ENCODE data around the gene COX14.

The COX14 gene

DNA sequence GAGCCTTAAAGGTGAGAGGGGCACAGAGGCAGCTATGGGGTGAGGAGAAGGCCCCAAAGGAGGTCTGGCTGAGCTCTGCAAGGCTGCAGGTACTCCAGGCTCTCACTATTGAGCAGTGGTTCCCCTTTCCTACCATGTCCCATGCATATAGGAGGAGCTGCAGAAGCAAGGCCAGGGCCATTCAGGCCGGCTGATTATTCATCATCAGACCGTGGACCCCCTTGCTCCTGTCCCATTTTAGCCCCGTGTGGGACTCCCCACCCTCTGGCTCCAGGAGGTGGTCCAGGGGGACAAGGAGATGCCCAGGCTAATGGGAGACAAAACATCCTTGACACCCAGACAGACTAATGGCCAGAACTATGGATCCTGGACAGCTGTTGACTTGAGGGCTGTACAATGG is 5.1 kb upstream of the COX14 start:
- TF ChIP-seq POLR2A (IDR thresholded peaks at IDR 0.05; ENCODE audit: extremely low read depth, insufficient read length) = no peak
- TF ChIP-seq, protein P1, sequence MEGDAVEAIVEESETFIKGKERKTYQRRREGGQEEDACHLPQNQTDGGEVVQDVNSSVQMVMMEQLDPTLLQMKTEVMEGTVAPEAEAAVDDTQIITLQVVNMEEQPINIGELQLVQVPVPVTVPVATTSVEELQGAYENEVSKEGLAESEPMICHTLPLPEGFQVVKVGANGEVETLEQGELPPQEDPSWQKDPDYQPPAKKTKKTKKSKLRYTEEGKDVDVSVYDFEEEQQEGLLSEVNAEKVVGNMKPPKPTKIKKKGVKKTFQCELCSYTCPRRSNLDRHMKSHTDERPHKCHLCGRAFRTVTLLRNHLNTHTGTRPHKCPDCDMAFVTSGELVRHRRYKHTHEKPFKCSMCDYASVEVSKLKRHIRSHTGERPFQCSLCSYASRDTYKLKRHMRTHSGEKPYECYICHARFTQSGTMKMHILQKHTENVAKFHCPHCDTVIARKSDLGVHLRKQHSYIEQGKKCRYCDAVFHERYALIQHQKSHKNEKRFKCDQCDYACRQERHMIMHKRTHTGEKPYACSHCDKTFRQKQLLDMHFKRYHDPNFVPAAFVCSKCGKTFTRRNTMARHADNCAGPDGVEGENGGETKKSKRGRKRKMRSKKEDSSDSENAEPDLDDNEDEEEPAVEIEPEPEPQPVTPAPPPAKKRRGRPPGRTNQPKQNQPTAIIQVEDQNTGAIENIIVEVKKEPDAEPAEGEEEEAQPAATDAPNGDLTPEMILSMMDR (IDR thresholded peaks at IDR 0.05; ENCODE audit: low read depth, low read length) = no peak
- TF ChIP-seq, protein P2, sequence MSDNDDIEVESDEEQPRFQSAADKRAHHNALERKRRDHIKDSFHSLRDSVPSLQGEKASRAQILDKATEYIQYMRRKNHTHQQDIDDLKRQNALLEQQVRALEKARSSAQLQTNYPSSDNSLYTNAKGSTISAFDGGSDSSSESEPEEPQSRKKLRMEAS (IDR thresholded peaks at IDR 0.05; ENCODE audit: low read depth, low read length) = no peak
- TF ChIP-seq MYC (IDR thresholded peaks at IDR 0.05; ENCODE audit: low read depth, low read length) = no peak
- DNase-seq (ENCODE audit: low read depth) = no peak
- no peak overlapping the region for H3K4me3 ChIP-seq (ENCODE audit: low read depth, low read length)

DNA sequence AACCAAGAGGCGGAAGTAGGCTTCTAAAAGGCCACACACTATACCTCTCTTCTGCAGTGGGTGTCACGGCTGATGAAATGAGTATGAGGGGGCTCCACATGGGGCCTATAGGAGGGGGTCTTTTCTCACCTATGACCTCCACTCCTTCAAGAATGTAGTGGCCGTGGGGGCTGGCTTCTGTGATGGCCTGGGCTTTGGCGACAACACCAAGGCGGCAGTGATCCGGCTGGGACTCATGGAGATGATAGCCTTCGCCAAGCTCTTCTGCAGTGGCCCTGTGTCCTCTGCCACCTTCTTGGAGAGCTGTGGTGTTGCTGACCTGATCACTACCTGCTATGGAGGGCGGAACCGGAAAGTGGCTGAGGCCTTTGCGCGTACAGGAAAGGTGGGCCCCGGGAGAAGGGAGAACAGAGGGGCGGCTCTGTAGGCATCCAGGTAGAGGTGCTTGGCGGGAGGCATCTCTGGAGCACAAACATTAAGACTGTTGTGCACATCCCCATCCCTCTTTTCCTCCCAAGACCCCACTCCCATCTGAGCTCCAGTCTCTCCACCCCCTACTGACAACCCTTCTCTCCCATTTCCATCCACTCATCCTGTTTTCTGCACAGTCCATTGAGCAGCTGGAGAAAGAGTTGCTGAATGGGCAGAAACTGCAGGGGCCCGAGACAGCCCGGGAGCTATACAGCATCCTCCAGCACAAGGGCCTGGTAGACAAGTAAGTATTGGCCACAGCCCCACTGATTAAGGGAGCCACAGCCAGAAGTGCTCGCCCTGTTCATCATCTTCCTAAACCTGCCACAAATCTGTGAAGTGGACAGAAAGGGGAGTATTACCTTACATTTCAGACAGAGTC is 4.4 kb upstream of the COX14 start:
- TF ChIP-seq POLR2A (IDR thresholded peaks at IDR 0.05; ENCODE audit: extremely low read depth, insufficient read length) (no peak), MYC (IDR thresholded peaks at IDR 0.05; ENCODE audit: low read depth, low read length) (no peak)
- TF ChIP-seq, protein P2 (IDR thresholded peaks at IDR 0.05; ENCODE audit: low read depth, low read length) = no peak
- DNase-seq (ENCODE audit: low read depth) = no peak
- no peak overlapping the region for H3K4me3 ChIP-seq (ENCODE audit: low read depth, low read length)

GRCh38 chr12:50109319-50109718 is 2.7 kb upstream of the COX14 start:
- H3K4me3 ChIP-seq (ENCODE audit: low read depth, low read length) = no peak overlapping the region
- TF ChIP-seq, protein P2 (IDR thresholded peaks at IDR 0.05; ENCODE audit: low read depth, low read length) = no peak
- TF ChIP-seq MYC (IDR thresholded peaks at IDR 0.05; ENCODE audit: low read depth, low read length) (no peak), POLR2A (IDR thresholded peaks at IDR 0.05; ENCODE audit: extremely low read depth, insufficient read length) (no peak)
- TF ChIP-seq, protein P1 (IDR thresholded peaks at IDR 0.05; ENCODE audit: low read depth, low read length) = no peak
- DNase-seq (ENCODE audit: low read depth) = no peak

DNA sequence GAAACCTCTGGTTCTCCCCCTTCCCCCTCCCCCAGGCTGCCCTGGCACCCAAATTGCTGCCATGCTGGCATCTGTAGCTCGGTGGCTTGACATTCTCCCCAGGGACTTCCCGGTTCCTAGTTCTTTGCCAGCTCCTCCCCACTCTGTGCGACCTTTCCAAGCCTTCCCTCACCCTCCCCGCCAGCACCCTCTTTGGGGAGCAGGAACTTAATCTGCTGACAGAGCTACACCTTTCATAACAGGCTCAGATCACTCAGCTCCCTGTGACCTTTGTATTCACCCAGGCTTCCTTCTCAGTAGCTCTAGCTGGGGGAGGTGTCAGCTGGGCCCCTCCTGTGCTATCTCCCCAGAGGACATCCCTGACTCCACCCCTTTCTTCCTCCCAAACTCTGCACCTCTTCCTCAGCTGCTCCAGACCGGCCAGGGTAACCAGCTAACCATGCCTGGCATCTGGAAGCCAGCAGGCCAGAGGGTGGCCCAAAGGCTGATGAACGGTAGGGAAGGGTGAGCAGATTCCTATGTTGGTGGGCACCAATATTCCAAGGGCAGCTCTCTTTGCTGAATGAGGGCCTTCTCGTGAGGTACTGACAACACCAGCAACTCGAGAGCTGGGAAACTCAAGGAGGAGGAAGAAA is 1.8 kb upstream of the COX14 start:
- H3K4me3 ChIP-seq (ENCODE audit: low read depth, low read length) = no peak overlapping the region
- DNase-seq (ENCODE audit: low read depth) = peak; percentile 72
- TF ChIP-seq MYC (IDR thresholded peaks at IDR 0.05; ENCODE audit: low read depth, low read length) (no peak), POLR2A (IDR thresholded peaks at IDR 0.05; ENCODE audit: extremely low read depth, insufficient read length) (no peak)
- TF ChIP-seq, protein P2 (IDR thresholded peaks at IDR 0.05; ENCODE audit: low read depth, low read length) = no peak
- TF ChIP-seq, protein P1 (IDR thresholded peaks at IDR 0.05; ENCODE audit: low read depth, low read length) = no peak

DNA sequence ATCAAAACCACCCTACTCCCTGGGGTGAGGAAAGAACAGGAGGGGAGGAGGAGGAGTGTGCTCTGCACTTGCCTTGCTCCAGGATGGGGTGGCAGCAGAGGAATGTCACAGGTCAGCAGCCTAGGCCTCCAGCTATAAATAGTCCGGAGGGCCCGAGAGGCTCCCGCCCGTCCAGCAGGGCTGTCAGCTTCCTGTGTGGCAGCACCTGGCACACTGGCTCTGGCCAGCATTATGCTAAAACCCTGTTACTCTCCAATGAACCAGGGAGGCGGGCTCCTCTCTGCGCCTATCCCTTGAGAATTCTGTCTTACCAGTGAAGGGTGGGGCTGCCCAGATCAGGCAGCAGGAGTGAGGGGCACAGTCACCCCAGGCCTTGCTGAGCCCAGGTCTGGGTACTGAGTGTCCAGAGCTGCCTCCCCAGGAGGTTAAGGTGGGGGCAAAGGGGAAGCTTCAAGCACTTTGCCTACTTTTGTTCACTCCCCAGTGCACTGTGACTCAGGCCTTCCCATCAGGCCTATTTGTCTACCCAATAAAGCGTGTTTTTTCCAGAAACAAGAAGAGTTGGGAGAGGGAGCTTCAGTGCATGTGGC is 1.2 kb upstream of the COX14 start:
- DNase-seq (ENCODE audit: low read depth) = peak; percentile 57
- H3K4me3 ChIP-seq (ENCODE audit: low read depth, low read length) = no peak overlapping the region
- TF ChIP-seq, protein P2 (IDR thresholded peaks at IDR 0.05; ENCODE audit: low read depth, low read length) = no peak
- TF ChIP-seq, protein P1 (IDR thresholded peaks at IDR 0.05; ENCODE audit: low read depth, low read length) = no peak
- no peak for TF ChIP-seq POLR2A (IDR thresholded peaks at IDR 0.05; ENCODE audit: extremely low read depth, insufficient read length)
- no peak for TF ChIP-seq MYC (IDR thresholded peaks at IDR 0.05; ENCODE audit: low read depth, low read length)

DNA sequence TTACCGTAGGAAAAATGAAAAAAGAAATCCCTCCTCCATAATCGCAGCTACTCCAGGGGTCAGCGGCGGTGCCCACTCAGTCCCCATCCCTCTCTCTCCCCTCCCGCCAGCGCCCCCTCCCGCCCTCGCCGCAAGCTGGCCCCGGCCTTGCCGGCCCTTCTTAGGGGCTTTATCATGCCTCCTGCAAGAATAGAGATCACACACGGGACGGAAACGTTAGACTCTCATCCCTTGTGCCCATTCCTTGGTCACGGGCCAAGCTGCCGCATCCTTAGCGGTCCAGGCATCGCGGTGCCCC is 692 bp upstream of the COX14 start:
- TF ChIP-seq, protein P1 (IDR thresholded peaks at IDR 0.05; ENCODE audit: low read depth, low read length) = no peak
- TF ChIP-seq POLR2A (IDR thresholded peaks at IDR 0.05; ENCODE audit: extremely low read depth, insufficient read length) = no peak
- TF ChIP-seq, protein P2 (IDR thresholded peaks at IDR 0.05; ENCODE audit: low read depth, low read length) = no peak
- TF ChIP-seq MYC (IDR thresholded peaks at IDR 0.05; ENCODE audit: low read depth, low read length) = no peak
- DNase-seq (ENCODE audit: low read depth) = no peak

More for the DNA sequence above, 692 bp upstream of the COX14 start:
- no peak overlapping the region for H3K4me3 ChIP-seq (ENCODE audit: low read depth, low read length)

All from NB4 (cell line).